HL-60/S4 treated with phorbol 12-myristate 13-acetate at 8.2 ng/mL for 4 days and 3 days (cell line): Measurements from ENCODE around the gene ACOXL.

Experiments used
- in situ Hi-C: fragments of 300-500 bp; cut with MboI; formaldehyde crosslinking; loops from 2 replicates; pipeline ENCODE4 v1.15.0; 2022; ENCODE audit warnings: low sequenced_read_pairs

Gene ACOXL

GRCh38 chr2:110870545-110870944 lies 138.2 kb downstream of the ACOXL start:
- in situ Hi-C loops: no loop called here

GRCh38 chr2:110871637-110872036 lies 139.3 kb downstream of the ACOXL start:
- in situ Hi-C loops: no loop called here

- in situ Hi-C loops: no loop called here
Observed at GRCh38 chr2:110872521-110872920, 140.1 kb downstream of the ACOXL start.

- in situ Hi-C loops: no loop called here
Observed at GRCh38 chr2:110873056-110873502, 140.7 kb downstream of the ACOXL start.

- in situ Hi-C loops: no loop called here
Observed at GRCh38 chr2:110873597-110874452, 141.5 kb downstream of the ACOXL start.

- in situ Hi-C loops: no loop called here
Observed at GRCh38 chr2:110874453-110875383, 142.3 kb downstream of the ACOXL start.

- in situ Hi-C loops: no loop called here
Observed at GRCh38 chr2:110875384-110875725, 143.0 kb downstream of the ACOXL start.

GRCh38 chr2:110876167-110876999 lies 144.0 kb downstream of the ACOXL start:
- in situ Hi-C loops: no loop called here

- in situ Hi-C loops: no loop called here
Observed at GRCh38 chr2:110877031-110877827, 144.9 kb downstream of the ACOXL start.

- in situ Hi-C loops: no loop called here
Observed at GRCh38 chr2:110878150-110878549, 145.8 kb downstream of the ACOXL start.

- in situ Hi-C loops: no loop called here
Observed at GRCh38 chr2:110881908-110882307, 149.5 kb downstream of the ACOXL start.

- in situ Hi-C loops: no loop called here
Observed at GRCh38 chr2:110883406-110883805, 151.0 kb downstream of the ACOXL start.

GRCh38 chr2:110885256-110885655 lies 152.9 kb downstream of the ACOXL start:
- in situ Hi-C loops: no loop called here

GRCh38 chr2:110886826-110887573 lies 154.6 kb downstream of the ACOXL start:
- in situ Hi-C loops: no loop called here

GRCh38 chr2:110888411-110888810 lies 156.0 kb downstream of the ACOXL start:
- in situ Hi-C loops: no loop called here

- in situ Hi-C loops: no loop called here
Observed at GRCh38 chr2:110891626-110892025, 159.3 kb downstream of the ACOXL start.

- in situ Hi-C loops: no loop called here
Observed at GRCh38 chr2:110896226-110896625, 163.9 kb downstream of the ACOXL start.

GRCh38 chr2:110897966-110898365 lies 165.6 kb downstream of the ACOXL start:
- in situ Hi-C loops: no loop called here

GRCh38 chr2:110900191-110900590 lies 167.8 kb downstream of the ACOXL start:
- in situ Hi-C loops: no loop called here
